Activated CD8-positive, alpha-beta memory T cell treated with anti-CD3 and anti-CD28 coated beads, Interleukin-2, amount 50 U/mL, for 48 hours (primary cell): ENCODE measurements around the gene MLX.
"Not testable (repeated sequence)": the region's sequence is repeated elsewhere in the genome, so short reads cannot be mapped to it uniquely, and the experiment has no call there.

Experiments
- DNase-seq: peaks from one replicate; pipeline ENCODE4 v3.0.0-alpha.2; 2020

MLX gene

DNA sequence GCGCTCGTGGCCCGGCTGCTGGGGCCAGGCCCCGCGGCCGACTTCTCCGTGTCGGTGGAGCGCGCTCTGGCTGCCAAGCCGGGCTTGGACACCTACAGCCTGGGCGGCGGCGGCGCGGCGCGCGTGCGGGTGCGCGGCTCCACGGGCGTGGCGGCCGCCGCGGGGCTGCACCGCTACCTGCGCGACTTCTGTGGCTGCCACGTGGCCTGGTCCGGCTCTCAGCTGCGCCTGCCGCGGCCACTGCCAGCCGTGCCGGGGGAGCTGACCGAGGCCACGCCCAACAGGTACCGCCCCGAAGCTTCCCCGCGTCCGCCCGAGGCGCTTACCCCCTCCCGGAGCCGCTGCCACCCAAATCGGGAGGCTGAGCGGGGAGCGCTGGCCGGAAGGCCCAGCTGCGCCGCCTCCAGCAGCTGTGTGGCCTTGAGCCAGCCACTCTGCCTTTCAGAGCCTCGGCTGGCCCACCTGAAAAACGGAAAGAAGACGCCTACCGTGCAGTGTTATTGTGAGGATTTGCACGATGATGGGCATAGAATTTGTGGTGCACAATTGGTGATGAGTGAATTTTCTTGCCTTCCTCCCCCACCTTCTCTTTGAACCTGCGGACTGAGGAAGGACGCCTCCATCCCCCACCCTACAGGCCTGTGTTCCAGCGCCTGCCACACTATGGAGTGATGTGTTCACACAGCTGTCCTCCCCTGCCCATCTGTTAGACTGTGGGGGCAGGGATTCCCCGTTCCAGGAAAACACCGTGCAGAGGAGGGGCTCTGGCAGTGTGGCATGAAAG, 30.3 kb upstream of the MLX start:
- DNase-seq = peak; percentile 87

DNA sequence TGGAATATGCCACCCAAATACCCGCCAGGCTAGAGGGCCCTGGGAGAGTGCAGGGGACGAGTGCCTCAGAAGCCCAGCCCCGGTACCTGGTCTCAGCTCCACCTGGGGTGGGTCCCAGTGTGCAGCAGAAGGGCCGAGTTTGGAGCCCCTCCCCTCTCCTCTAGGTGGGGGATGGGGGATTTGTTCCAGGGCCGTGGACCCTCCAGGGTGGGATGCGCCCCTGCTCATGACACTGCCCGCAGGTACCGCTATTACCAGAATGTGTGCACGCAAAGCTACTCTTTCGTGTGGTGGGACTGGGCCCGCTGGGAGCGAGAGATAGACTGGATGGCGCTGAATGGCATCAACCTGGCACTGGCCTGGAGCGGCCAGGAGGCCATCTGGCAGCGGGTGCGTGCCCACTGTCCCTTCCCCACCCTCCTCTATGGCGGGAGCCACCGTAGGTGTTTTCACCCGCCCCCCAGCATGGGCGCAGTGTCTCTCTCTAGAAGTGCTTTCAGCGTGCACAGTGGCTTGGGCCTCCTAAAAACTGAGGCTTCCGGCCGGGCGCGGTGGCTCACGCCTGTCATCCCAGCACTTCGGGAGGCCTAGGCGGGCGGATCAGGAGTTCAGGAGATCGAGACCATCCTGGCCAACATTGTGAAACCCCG, 29.6 kb upstream of the MLX start:
- no peak for DNase-seq

DNA sequence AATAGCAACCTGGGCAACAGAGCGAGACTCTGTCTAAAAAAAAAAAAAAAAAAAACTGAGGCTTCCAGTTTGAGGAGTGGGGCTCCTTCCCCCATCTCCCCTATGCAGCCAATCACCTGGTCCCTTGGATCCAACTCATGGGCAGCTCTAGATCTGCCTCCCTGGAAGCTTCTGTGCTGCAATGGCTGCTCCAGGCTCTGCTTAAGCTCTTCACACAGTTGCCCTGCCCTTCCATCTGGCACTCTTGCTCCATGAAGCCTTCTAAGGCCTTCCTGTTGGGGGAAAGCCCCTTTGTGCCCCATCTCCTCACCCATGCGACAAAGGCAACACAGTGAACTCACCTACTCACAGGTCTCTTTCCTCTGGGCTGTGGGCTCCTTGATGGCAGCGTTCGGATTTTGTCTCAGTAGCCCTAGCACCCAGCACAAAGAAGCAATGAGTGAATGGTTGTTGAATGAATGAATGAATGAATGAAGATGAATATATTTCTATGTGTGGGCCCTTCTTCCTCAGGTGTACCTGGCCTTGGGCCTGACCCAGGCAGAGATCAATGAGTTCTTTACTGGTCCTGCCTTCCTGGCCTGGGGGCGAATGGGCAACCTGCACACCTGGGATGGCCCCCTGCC, 29.0 kb upstream of the MLX start:
- no peak for DNase-seq

DNA sequence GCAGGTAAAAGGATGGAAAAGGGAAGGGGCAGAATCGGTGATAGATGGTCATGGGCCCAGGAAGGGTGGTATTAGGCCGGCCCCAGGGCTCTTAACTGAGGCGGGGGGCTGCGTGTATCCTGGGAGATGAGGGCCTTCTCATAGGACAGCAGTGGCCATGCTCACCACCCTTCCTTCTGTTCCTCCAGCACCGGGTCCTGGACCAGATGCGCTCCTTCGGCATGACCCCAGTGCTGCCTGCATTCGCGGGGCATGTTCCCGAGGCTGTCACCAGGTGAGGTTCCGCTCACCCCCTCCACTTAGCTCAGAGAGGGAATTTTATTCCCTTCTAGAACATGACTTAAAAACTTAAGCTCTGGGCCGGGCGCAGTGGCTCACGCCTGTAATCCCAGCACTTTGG, 28.4 kb upstream of the MLX start:
- no peak for DNase-seq

DNA sequence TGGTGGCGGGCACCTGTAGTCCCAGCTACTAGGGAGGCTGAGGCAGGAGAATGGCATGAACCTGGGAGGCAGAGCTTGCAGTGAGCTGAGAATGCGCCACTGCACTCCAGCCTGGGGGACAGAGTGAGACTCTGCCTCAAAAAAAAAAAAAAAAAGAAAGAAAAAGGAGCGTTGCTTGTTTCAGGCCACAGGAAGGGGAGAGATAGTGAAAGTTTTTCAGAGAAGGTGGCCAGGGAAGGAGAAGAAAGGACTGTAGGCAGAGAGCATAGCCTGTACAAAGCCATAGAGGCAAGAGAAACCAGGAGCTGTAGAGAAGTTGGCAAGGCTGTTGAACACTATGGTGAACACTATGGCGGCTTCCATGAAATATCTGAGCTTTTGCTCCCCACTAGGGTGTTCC, 26.3 kb upstream of the MLX start:
- not testable (repeated sequence) for DNase-seq

DNA sequence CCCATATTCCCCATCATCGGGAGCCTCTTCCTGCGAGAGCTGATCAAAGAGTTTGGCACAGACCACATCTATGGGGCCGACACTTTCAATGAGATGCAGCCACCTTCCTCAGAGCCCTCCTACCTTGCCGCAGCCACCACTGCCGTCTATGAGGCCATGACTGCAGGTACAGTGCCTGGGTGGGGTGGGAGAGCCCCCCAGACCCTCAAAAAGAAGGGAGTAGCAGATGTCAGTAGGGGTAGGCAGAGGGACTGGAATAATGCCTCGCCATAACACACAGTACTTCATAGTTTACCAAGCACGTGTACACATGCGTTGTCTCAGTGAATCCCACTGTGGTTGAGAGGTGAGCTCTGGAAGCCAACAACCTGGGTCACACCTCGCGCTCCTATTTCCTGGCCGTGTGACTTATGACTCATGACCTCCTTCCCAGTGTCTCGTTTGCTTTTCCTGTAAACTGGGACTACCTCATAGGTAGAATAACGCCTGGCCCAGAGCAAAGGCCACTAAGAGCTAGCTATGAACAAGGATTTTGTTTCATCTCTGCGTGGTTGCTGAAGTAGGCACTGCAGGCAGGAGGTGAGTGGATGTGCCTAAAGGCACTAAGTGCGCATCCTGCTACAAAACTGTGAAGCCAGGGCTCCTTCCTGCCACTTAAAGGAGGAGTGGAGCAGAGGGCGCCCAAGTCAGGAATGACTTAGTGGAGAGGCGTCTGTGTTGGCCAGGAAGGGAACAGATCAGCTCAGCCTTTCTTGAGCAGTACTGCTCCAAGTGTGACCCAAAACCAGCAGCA, 25.7 kb upstream of the MLX start:
- DNase-seq = no peak

DNA sequence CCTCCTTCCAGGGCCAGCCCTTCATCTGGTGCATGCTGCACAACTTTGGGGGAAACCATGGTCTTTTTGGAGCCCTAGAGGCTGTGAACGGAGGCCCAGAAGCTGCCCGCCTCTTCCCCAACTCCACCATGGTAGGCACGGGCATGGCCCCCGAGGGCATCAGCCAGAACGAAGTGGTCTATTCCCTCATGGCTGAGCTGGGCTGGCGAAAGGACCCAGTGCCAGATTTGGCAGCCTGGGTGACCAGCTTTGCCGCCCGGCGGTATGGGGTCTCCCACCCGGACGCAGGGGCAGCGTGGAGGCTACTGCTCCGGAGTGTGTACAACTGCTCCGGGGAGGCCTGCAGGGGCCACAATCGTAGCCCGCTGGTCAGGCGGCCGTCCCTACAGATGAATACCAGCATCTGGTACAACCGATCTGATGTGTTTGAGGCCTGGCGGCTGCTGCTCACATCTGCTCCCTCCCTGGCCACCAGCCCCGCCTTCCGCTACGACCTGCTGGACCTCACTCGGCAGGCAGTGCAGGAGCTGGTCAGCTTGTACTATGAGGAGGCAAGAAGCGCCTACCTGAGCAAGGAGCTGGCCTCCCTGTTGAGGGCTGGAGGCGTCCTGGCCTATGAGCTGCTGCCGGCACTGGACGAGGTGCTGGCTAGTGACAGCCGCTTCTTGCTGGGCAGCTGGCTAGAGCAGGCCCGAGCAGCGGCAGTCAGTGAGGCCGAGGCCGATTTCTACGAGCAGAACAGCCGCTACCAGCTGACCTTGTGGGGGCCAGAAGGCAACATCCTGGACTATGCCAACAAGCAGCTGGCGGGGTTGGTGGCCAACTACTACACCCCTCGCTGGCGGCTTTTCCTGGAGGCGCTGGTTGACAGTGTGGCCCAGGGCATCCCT, 23.5 kb upstream of the MLX start:
- no peak for DNase-seq

DNA sequence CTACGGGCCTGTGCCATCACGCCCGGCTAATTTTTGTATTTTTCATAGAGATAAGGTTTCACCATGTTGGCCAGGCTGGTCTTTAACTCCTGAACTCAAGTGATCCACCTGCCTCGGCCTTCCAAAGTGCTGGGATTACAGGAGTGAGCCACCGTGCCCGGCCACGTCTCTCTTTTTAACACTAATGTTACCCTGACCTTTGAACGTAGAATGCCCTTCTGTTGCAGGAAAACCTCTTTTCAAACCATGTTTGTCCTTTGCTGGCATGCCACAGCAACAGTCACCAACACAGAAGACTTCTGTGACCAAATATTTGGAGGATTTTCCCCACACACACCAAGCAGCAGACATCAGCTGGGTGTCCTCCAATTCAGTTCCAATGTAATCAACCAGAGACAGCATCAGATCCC, 22.0 kb upstream of the MLX start:
- DNase-seq = no peak

DNA sequence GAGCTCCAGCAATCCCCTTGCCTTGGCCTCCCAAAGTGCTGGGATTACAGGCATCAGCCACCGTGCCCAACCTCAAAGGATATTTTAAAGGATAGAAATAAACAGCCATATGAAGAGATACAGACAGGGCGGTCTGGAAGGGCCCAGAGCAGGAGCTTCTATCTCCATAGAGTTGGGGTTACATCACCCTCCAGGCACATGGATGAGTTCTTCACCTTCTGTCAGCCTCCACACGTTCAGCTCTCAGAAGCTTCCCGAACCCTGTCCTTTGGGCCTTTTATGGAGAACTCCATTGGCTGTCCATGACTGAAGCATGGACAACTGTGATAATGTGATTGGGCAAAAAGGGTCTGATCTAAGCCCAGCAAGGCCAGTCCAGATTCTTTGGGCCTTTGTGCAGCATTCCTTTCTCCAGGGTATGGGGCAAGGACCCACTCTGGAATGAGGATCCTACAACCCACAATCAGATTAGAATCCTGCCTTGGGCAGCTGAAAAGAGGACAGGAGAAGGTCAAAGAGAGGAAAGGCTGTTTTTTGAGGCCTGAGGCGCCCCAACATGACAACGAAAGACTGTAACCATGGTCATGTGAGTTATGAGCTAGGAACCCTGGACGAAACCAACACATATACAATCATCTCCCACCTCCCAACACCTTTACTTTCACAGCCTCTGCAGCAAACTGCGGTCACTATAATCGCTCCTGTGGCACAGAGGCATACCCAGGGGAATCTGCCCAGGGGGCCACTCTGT, 21.0 kb upstream of the MLX start:
- not testable (repeated sequence) for DNase-seq

DNA sequence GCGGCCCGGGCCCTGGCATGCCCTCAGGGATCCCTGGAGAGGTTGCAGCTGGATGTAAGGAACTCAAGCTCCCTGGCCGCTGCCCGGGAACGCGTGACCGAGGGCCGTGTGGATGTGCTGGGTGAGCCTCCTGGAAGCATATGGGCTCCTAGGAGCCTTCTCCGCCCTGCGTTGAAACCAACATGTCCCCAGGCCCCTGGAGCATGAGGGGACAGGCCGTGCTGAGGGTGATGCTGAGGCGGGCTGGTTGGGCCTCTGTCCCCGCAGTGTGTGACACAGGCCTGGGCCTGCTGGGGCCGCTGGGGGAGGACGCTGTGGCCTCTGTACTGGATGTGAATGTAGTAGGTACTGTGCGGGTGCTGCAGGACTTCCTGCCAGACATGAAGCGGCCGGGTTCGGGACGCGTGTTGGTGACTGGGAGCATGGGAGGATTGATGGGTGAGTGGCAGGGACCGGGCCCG, 19.9 kb upstream of the MLX start:
- DNase-seq = no peak

DNA sequence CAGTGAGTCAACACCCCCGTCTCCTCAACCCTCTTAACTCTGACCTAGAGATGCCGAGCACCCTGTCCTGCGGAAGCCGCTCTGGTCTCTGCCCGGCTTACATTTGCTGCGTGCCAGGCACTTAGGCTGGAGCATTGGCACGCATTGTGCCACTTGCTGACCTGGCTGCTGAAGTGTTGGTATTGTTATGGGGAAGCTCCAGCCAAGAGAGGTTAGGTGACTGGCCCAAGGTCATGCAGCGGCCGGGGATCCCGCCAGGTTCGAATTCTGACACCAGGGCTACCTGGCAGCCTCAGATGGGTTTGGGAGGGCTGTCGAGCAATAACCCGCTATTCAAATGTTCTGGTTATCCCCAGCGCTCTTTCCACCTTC, 19.2 kb upstream of the MLX start:
- no peak for DNase-seq

DNA sequence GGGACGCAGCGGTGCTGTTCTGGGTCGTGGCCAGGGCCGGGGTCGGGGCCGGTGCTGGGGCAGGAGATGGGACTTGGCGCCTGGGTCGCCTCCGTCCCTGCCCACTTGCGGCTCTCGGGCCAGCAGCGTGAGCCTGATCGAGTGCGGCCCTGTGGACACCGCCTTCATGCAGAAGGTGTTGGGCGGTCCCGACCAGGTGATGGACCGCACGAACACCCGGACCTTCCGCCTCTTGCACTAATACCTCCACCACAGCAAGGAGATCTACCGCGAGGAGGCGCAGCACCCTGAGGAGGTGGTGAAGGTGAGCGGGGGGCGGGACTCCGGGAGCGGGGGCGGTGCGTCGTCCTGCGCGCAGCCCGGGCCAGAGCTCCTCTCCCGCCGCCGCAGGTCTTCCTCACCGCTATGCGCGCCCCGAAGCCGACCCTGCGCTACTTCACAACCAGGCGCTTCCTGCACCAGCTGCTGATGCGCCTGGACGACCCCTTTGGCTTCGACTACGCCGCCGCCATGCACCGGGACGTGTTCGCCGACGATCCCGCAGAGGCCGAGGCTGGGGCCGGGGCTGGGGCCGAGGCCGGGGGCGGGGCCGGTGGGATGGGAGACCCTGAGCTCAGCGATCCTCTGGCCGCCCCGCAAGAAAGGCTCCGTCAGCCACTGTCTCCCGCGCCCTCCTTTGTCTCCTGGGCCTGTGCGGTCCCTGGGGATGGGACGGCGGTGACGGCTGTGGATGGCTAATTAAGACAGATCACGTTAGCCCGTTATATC, 18.6 kb upstream of the MLX start:
- DNase-seq = peak; percentile 87

DNA sequence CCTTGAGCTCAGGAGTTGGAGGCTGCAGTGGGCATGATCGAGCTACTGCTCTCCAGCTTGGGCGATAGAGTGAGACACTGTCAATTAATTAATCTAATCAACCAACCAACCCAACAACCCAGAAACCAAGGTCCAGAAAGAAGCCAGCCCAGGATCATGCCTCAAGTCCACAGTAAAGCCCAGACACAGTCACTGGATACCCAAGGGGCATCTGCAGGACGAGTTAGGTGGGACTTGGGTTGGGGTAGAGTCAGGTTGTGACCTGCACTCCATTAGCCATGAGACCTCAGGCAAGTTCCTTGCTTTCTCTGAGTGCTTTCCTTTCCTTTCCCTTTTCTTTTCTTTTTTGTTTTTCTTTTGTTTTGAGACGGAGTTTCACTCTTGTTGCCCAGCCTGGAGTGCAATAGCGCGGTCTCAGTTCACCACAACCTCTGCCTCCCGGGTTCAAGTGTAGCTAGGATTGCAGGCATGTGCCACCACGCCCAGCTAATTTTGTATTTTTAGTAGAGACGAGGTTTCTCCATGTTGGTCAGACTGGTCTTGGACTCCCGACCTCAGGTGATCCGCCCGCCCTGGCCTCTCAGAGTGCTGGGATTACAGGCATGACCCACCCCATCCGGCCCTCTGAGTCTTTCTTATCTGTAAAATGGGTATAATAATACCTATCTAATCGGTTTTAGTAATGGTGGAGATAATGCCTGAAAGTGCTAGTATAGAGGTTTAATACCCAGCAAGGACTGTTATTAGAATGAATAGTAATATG, 17.7 kb upstream of the MLX start:
- no peak for DNase-seq

DNA sequence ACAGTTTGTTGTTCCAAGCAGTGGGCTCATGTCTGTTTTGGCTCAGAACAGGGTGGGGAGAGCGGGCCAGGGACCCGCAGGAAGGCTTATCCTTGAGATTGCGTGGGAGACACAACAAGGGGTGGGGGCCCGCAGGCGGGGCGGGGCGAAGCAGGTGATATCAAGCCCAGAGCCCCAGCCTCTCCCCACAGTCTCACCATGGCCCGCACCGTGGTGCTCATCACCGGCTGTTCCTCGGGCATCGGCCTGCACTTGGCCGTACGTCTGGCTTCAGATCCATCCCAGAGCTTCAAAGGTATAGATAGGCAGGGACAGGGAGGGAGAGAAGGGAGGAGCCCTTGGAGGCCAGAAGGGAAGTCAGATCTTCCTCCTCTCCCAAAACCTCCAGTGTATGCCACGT, 14.2 kb upstream of the MLX start, which contains the start of gene HSD17B1:
Gene HSD17B1 (plus strand): TSS at position 188 of the 400 bp plus-strand sequence. CDS start 11 bp downstream, at position 199.
- not testable (repeated sequence) for DNase-seq

DNA sequence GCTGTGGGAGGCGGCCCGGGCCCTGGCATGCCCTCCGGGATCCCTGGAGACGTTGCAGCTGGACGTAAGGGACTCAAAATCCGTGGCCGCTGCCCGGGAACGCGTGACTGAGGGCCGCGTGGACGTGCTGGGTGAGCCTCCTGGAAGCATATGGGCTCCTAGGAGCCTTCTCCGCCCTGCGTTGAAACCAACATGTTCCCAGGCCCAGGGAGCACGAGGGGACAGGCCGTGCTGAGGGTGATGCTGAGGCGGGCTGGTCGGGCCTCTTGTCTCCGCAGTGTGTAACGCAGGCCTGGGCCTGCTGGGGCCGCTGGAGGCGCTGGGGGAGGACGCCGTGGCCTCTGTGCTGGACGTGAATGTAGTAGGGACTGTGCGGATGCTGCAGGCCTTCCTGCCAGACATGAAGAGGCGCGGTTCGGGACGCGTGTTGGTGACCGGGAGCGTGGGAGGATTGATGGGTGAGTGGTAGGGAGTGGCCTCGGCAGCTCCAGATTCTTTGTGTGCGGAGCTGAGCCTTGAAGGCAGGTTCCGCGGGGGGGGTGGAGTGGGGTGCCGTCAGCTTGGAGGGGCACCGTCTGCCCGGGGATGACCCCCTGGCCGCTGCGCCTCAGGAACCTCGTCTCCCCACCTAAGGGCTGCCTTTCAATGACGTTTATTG, 13.6 kb upstream of the MLX start:
- no peak for DNase-seq

DNA sequence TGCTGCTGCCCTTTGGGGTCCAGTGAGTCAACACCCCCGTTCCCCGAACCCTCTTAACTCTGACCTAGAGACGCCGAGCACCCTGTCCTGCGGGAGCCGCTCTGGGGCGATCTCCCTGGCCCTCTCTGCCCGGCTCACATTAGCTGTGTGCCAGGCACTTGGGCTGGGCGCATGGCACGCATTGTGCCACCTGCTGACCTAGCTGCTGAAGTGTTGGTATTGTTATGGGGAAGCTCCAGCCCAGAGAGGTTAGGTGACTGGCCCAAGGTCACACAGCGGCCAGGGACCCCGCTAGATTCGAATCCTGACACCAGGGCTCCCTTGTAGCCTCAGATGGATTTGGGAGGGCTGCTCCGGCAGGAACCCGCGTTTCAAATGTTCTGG, 13.0 kb upstream of the MLX start:
- no peak for DNase-seq

DNA sequence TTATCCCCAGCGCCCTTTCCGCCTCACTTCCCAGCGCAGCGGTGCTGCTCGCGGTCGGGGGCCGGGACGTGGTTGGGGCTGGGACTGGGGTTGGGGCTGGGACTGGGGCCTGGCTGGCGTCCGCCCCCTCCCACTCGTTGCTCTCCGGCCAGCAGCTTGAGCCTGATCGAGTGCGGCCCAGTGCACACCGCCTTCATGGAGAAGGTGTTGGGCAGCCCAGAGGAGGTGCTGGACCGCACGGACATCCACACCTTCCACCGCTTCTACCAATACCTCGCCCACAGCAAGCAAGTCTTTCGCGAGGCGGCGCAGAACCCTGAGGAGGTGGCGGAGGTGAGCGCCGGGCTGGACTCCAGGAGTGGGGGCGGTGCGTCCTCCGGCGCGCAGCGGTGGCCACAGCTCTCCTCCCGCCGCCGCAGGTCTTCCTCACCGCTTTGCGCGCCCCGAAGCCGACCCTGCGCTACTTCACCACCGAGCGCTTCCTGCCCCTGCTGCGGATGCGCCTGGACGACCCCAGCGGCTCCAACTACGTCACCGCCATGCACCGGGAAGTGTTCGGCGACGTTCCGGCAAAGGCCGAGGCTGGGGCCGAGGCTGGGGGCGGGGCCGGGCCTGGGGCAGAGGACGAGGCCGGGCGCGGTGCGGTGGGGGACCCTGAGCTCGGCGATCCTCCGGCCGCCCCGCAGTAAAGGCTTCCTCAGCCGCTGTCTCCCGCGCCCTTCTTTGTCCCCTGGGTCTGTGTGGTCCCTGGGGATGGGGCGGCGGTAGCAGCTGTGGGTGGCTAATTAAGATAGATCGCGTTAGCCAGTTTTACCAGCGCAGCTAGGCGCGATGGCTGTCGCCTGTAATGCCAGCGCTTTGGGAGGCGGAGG, 12.4 kb upstream of the MLX start:
- DNase-seq = peak; percentile 91

DNA sequence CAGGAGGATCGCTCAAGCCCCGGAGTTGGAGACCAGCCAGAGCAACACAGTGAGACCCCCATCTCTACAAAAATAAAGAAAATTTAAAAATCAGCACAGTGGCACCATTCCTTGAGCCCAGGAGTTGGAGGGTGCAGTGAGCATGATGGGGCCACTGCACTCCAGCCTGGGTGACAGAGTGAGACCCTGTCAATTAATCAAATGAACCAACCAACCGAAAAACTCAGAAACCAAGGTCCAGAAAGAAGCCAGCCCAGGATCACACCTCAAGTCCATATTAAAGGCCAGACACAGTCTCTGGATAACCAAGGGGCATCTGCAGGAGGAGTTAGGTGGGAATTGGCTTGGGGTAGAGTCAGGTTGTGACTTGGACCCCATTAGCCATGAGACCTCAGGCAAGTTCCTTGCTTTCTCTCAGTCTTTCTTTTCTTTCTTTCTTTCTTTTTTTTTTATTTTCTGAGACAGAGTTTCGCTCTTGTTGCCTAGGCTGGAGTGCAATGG, 11.7 kb upstream of the MLX start:
- DNase-seq = no peak
